Sigmoid colon (tissue), 4 donors: Measurements from ENCODE around the gene APCDD1.

Experiments used
- CTCF ChIP-seq, 4 experiments: fragments of 450-650 bp in 3 of 4; fragments of 200-600 bp in 1 of 4; IDR thresholded peaks; one replicate each; pipeline ENCODE4 v1.5.1; 2016 to 2019; ENCODE audit warnings: antibody characterized with exemption in 4 of 4, mild to moderate bottlenecking in 3 of 4, moderate library complexity in 2 of 4
- POLR2A ChIP-seq, 2 donors: fragments of 450-650 bp; IDR thresholded peaks; one replicate each; pipeline ENCODE4 v1.6.1; 2016; ENCODE audit warnings: antibody characterized with exemption in 2 of 2, mild to moderate bottlenecking in 2 of 2, moderate library complexity in 2 of 2
- POLR2AphosphoS5 ChIP-seq, 4 donors: sonication (generic); formaldehyde crosslinking; IDR thresholded peaks; one replicate each; pipeline ENCODE4 v1.6.1; 2017; ENCODE audit warnings: antibody characterized with exemption in 4 of 4

GRCh38 chr18:10486362-10486761, 31.9 kb downstream of the APCDD1 start:
- no peak for TF ChIP-seq POLR2AphosphoS5 (IDR thresholded peaks at IDR 0.05)
- TF ChIP-seq POLR2A (IDR thresholded peaks at IDR 0.05): no peak
- no peak for TF ChIP-seq CTCF (IDR thresholded peaks at IDR 0.05)
